GM23338 (cell line): ENCODE results near the gene ME3.

Source experiments
- CTCF ChIP-seq, 2 experiments: fragments of 200-600 bp in 1 of 2; sonication (generic) in 1 of 2; conservative IDR thresholded peaks; 2 replicates each; pipeline versions ENCODE4 v1.5.1 to v1.6.1; 2016 to 2017; ENCODE audit warnings: antibody characterized with exemption in 2 of 2, low read depth in 2 of 2, mild to moderate bottlenecking in 2 of 2, moderate library complexity in 1 of 2
- EZH2phosphoT487 ChIP-seq: fragments of 200-600 bp; sonication (generic); IDR thresholded peaks from one replicate; pipeline ENCODE4 v1.8.1; 2018; ENCODE audit warnings: antibody characterized with exemption; ENCODE audit not compliant: unreplicated experiment
- NANOG ChIP-seq: IDR thresholded peaks from 2 replicates; pipeline ENCODE4 v1.6.1; 2016; ENCODE audit warnings: antibody characterized with exemption, borderline replicate concordance
- POLR2AphosphoS5 ChIP-seq: IDR thresholded peaks from 2 replicates; pipeline ENCODE4 v1.6.1; 2016; ENCODE audit warnings: antibody characterized with exemption, low read depth
- REST ChIP-seq: IDR thresholded peaks from one replicate; pipeline ENCODE4 v1.6.1; 2018; ENCODE audit warnings: antibody characterized with exemption; ENCODE audit not compliant: unreplicated experiment

GRCh38 chr11:86629045-86629706, 43.2 kb downstream of the ME3 start:
- no peak for TF ChIP-seq CTCF (conservative IDR thresholded peaks at IDR 0.05; ENCODE audit: low read depth in 2 of 2)
- no peak for TF ChIP-seq EZH2phosphoT487
- no peak for TF ChIP-seq REST
- no peak for TF ChIP-seq POLR2AphosphoS5
- TF ChIP-seq NANOG: no peak
